ENCODE data around the gene NELFB.

NELFB gene

GRCh38 chr9:137254624-137255447 is at the start of gene NELFB:
Gene NELFB (plus strand): TSS chr9:137255327.
- peak; percentile 98 to 99 for DNase-seq (ENCODE audit: low read depth in 2 of 2)

- DNase-seq (ENCODE audit: low read depth in 2 of 2) = no peak
These were observed 48.5 kb upstream of the NELFB start for GRCh38 chr9:137206602-137207001.

DNA sequence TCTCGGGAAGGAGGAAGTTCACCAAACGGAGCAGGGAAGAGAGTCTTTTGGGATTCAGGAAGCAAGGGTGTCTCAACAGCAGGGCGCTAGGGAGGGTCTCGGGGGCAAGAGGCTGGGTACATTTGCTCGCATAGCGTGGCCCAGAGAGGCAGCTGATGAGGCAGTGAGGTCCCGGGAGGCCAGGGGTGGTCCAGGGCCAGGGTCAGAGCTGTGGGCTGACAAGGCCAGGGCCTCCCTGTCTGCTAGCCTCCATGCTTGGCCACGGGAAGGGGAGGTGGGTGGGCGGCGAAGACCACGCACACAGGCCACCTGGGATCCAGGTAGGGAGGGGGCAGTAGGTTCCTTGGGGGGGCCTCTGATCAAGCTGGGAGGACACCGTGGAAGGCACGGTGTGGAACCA is 43.6 kb upstream of the NELFB start:
- no peak for DNase-seq (ENCODE audit: low read depth in 2 of 2)

GRCh38 chr9:137212520-137212919 is 42.6 kb upstream of the NELFB start:
- no peak for DNase-seq (ENCODE audit: low read depth in 2 of 2)

GRCh38 chr9:137213160-137214060 is 41.7 kb upstream of the NELFB start:
- DNase-seq (ENCODE audit: low read depth in 2 of 2) = no peak

DNA sequence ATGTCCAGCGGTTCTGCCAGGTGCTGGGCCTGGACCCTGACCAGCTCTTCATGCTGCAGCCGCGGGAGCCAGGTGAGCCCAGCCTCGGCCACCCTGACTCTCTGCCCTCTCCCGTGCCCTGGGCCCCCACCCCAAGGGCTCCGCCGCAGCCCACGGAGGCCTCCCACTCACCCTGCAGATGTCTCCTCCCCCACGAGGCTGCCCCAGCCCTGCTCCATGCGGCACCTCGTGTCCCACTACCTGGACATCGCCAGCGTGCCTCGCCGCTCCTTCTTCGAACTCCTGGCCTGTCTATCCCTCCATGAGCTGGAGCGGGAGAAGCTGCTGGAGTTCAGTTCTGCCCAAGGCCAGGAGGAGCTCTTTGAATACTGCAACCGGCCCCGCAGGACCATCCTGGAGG is 40.5 kb upstream of the NELFB start:
- no peak for DNase-seq (ENCODE audit: low read depth in 2 of 2)

- no peak for DNase-seq (ENCODE audit: low read depth in 2 of 2)
These were observed 39.7 kb upstream of the NELFB start for GRCh38 chr9:137215196-137215986.

- DNase-seq (ENCODE audit: low read depth in 2 of 2) = no peak
These were observed 38.8 kb upstream of the NELFB start for GRCh38 chr9:137216188-137216965.

DNA sequence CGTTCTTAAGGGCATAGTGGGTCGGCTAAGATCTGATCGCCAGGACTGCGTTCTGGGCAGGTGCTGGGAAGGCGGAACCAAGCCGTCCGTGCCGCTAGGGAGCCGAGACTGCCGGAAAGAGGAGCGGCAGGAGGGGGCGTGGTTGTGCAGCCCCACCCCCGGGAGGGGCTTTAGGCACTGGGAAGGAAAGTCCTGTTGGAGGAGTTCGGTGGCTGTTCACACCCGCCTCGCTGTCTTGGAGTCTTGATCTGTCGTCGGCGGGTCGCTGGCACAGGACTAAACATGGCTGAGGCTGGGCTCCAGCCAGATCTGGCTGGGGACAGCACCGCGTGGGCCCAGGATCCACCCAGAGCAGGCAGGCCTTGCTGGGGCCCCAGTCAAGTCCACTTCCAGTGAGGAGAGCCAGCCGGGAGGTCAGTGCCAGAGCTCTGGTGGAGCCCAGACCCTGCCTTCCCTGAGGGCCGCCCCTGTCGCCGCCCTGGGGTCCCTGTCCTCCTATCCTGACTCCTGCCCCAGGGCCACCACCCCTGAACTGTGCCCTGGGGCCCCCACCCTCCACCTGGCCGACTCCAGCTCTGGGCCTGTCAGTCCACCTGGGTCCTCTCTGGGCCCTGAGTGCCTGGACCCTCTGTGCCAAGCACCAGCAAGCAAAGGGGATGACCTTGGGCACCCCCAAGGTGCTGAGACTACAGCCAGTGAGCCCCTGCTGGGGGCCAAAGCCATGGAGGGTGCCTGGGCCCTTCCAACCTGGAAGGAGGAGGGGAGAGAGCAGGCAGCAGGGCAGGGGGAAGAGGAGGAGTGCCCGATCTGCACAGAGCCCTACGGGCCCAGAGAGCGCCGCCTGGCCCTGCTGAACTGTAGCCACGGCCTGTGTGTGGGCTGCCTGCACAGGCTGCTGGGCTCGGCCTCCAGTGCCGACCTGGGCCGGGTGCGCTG is 37.6 kb upstream of the NELFB start:
- DNase-seq (ENCODE audit: low read depth in 2 of 2) = no peak

DNA sequence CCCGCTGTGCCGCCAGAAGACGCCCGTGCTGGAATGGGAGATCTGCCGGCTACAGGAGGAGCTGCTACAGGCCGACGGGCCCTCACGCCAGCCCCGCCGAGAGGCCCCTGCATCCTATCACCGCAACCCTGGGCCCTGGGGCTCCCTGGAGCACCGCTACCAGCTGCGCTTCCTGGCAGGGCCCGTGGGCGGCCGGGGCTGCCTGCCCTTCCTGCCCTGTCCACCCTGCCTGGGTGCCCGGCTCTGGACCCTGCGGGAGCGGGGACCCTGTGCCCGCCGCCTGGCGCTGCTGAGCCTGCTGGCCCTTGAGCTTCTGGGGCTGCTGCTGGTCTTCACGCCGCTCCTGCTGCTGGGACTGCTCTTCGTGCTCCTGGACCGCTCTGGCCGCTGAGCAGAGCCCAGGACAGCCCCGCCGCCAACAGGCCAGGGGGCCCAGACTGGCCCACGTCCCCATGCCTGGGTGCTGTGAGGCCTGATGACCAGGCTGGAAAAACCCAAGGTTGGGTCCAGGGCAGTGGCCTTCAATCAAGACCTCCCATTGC is 36.8 kb upstream of the NELFB start:
- DNase-seq (ENCODE audit: low read depth in 2 of 2) = no peak

DNA sequence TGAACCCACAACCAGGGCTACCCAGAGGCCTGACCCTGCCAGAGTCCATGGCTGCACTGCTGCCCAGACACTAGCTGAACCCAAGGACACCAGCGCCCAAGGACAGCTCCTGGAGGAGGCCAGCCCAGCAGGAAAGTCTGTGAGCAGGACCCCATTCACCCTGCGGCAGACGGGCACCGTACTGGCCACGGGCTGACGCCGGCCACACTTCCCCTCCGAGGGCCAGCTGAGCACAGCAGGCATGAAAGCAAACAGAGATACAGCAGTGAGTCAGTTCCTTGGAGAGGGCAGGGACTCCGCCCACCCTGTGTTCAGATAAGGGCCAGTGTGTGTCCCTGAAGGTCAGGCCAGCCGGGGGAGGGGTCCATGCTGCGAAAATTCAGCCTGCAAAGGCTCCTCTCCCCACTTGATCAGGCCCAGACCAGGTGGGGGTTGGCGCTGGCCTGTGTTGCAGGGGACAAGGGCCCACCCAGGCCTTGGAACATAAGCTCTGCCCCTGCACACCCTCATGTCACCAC is 36.3 kb upstream of the NELFB start:
- DNase-seq (ENCODE audit: low read depth in 2 of 2) = no peak

DNA sequence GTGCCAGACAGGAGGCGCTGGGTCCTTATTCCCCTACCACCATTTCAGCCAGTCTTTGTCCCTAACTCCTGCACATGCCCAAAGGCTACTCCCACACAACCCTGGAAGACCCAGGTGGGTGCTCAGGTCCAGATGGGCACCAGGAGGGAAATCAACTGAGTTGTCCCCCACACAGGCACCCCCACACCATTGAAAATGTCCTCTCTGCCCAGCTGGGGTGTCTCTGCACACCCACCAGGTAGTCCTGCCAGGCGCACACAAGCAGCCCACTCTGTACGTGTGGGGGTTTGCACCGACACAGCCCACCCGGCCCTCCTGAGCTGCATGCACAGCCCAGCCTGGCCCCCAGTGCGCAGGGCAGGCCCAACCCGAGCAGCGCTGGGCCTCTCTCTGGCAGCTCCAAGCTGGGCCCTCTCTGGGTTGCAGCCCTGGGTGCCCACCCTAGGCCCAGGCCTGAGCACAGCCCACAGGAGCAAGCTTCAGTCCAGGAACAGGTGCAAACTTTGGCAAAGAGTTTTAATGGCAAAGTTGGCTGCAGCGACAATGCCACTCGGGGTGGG is 35.3 kb upstream of the NELFB start:
- DNase-seq (ENCODE audit: low read depth in 2 of 2) = no peak

GRCh38 chr9:137220317-137221094 is 34.6 kb upstream of the NELFB start:
- no peak for DNase-seq (ENCODE audit: low read depth in 2 of 2)

DNA sequence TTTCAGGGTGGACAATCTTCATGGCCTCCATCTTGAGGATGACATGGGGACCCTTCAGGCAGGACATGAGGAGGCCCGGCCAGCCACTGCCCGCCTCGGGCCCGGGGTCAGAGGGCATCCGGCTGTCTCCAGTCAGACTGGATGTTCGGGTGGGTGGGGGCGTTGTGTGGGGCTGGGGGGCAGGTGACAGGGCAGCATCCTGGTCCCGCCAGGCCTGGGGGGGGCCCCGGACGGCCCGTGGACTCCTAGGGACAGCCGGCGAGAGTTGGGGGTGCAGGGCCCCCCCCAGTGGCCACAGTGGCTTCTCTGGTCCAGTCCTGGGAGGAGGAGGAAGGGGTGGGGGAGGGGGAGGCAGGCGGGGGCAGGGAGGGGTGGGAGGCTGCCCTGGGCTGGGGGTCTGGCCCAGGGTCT is 34.0 kb upstream of the NELFB start:
- no peak for DNase-seq (ENCODE audit: low read depth in 2 of 2)

GRCh38 chr9:137221506-137222111 is 33.5 kb upstream of the NELFB start:
- peak in 1 of 2 donors; percentile 29 for DNase-seq (ENCODE audit: low read depth in 2 of 2)

DNA sequence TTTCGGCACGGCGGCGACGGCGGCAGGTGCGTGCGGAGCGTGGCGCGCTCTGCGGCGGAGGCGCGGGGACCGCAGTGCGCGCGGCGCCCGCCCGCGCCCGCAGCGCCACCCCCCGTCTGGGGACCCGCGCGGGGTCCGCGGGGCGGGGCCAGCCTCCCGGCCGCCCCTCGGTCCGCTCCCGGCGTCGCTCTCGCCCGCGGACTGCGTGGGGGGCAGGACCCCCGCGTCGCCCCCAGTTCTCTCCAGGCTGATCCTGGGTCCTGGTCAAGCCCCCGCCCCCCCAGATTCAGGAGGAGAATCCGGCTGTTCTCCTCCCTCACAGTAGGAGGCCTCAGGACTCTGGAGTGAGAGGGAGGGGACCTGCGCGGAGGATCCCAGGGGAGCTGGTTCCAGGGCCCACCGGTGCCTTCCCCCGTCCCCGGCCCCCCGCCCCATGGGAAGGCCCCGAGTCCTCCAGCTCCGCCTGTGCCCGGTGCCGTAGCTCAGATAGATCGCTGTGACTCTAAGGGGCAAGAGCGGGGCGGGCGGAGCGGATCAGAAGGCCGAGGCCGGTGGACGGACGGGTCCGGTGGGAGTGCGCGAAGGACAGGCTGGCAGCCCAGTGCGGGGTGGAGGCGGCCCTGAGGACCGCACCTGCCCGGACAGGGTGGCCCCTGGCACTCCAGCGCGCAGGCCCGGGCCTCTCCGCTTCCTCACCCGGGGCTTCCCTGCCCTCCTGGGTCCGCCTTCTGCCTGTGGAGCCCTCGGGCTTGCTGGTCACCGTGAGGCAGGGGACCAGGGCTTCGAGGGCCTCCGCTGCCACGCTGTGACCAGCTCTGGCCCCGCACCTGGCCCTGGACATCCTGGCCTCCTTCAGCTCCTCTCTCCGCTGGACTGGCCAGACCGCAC is 32.7 kb upstream of the NELFB start, which contains the start of gene RNF208:
RNF208 (minus strand) TSS at position 51 of the 888 bp plus-strand sequence. CDS start 1,028 bp downstream, outside the sequence.
- no peak for DNase-seq (ENCODE audit: low read depth in 2 of 2)
